Duodenal mucosa (tissue), 2 donors: Measurements from ENCODE around the gene NCOA3.
A peak's percentile ranks its signal among the peaks of the same experiment; 100 is the strongest.
"Not testable (repeated sequence)": the region's sequence is repeated elsewhere in the genome, so short reads cannot be mapped to it uniquely, and the experiment has no call there.

ENCODE experiments used
- H3K27ac ChIP-seq: one replicate; pipeline ENCODE4 v1.7.0; 2013; ENCODE audit warnings: low read depth, low read length
- H3K27me3 ChIP-seq, 2 donors: one replicate each; pipeline ENCODE4 v1.7.0; 2013; ENCODE audit warnings: low read length in 2 of 2, control low read depth in 1 of 2; ENCODE audit not compliant: insufficient read depth in 2 of 2, control insufficient read depth in 1 of 2
- H3K36me3 ChIP-seq, 2 donors: one replicate each; pipeline ENCODE4 v1.7.0; 2013; ENCODE audit warnings: low read length in 2 of 2, control low read depth in 1 of 2; ENCODE audit not compliant: insufficient read depth in 2 of 2, control insufficient read depth in 1 of 2
- H3K4me1 ChIP-seq, 2 donors: one replicate each; pipeline ENCODE4 v1.7.0; 2013; ENCODE audit warnings: low read length in 2 of 2, control low read depth in 1 of 2; ENCODE audit not compliant: insufficient read depth in 2 of 2, control insufficient read depth in 1 of 2
- H3K4me3 ChIP-seq, 2 donors: one replicate each; pipeline ENCODE4 v1.7.0; 2013; ENCODE audit warnings: low read length in 2 of 2, low read depth in 1 of 2
- H3K9ac ChIP-seq, 2 donors: one replicate each; pipeline ENCODE4 v1.7.0; 2013; ENCODE audit warnings: low read length in 2 of 2, low read depth in 1 of 2
- H3K9me3 ChIP-seq, 2 donors: one replicate each; pipeline ENCODE4 v1.7.0; 2013; ENCODE audit warnings: low read length in 2 of 2, control low read depth in 1 of 2; ENCODE audit not compliant: control insufficient read depth in 1 of 2

The NCOA3 gene

DNA sequence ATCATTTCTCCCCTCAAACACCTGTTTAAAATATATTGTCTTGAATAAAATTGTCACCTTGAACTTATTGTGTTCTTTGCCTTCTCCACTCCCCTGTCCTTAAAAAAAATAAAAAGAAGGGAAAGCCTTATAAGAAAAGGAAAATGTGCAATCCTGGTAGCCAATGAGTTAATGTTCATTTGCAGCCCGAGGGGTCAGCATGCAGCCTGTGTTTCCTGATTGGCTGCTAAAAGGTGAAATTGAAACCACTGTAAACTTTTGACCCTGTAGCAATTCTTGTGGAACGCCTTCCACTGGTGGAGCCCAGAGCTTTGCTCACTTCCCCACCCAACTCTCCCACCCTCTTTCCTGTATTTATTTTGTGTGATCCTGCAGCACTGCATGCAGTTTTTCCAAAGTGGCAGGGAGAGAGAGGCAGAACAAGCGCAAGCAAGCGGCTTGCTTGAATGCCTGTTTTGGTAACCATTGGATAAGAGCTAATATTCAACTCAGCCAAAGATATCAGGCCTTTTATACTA lies 74.9 kb downstream of the NCOA3 start:
- H3K9ac ChIP-seq: peak overlapping the region; percentile 4 to 27
- H3K4me3 ChIP-seq: peak overlapping the region; percentile 35 to 38
- no peaks in the 10 kb centered on the region for H3K27me3 ChIP-seq
- H3K36me3 ChIP-seq: no peaks in the 10 kb centered on the region
- no peak overlapping the region for H3K27ac ChIP-seq
- H3K9me3 ChIP-seq: peaks cover under 1 to 2% of the 10 kb centered on the region in 2 donors
- H3K4me1 ChIP-seq: peaks cover 23 to 38% of the 10 kb centered on the region in 2 donors

DNA sequence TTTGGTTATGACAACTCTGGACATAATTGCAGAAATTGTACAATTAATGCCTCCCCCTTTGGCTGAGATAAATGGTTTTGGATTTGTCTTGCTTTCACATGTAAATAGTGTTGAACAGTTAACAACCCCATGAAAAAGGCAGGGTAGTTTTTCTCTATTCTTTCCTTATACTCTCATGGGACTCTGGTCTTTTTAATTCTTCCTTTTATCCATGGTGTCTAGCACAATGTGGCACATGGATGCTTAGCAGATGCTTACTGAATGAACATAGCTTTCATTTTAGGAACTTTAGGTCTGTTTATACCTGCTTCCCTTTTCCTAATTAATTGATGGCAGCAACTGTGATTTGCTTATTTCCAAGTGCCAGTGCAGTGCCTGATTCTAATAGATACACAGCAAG lies 75.6 kb downstream of the NCOA3 start:
- no peaks in the 10 kb centered on the region for H3K36me3 ChIP-seq
- no peak overlapping the region for H3K4me3 ChIP-seq
- H3K27me3 ChIP-seq: no peaks in the 10 kb centered on the region
- H3K27ac ChIP-seq: no peak overlapping the region
- no peaks in the 10 kb centered on the region for H3K9me3 ChIP-seq
- peaks cover 23 to 41% of the 10 kb centered on the region in 2 donors for H3K4me1 ChIP-seq
- H3K9ac ChIP-seq: peak overlapping the region in 1 of 2 donors; percentile 4

DNA sequence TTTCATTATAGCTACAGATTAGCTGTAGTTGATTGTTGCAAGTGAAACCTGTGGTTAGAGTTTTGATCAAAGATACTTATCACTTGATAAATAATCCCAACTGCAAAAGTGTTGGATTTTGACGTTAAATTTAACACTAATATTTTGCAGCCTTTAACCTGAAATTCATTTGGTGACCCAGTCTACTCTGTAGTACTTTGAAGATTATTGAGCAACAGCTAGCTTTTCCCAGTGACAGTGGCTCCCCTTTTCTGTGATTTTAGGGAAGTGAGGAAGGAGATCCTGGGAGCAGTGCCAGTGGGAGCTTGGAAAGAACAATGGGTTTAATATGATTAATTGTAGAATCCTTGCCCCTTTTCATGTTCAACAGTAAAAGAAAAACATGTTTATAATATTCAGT lies 76.9 kb downstream of the NCOA3 start:
- no peaks in the 10 kb centered on the region for H3K27me3 ChIP-seq
- H3K36me3 ChIP-seq: no peaks in the 10 kb centered on the region
- H3K9me3 ChIP-seq: no peaks in the 10 kb centered on the region
- H3K9ac ChIP-seq: no peak overlapping the region
- H3K27ac ChIP-seq: no peak overlapping the region
- peaks cover 23 to 39% of the 10 kb centered on the region in 2 donors for H3K4me1 ChIP-seq
- no peak overlapping the region for H3K4me3 ChIP-seq

DNA sequence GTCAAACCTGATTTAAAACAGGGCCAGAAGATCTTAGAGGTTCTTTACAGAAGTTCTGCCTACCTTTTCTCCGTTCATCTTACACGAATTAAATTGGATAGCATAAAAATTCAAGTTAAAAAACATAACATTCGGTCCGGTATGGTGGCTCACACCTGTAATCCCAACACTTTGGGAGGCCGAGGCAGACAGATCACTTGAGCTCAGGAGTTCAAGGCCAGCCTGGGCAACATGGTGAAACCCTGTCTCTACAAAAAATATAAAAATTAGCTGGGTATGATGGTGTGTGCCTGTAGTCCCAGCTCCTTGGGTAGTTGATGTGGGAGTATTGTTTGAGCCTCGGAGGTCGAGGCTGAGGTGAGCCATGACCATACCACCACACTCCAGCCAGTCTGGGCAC lies 79.0 kb downstream of the NCOA3 start:
- not testable (repeated sequence) for H3K27ac ChIP-seq, H3K9ac ChIP-seq, H3K9me3 ChIP-seq, H3K27me3 ChIP-seq, H3K4me3 ChIP-seq, H3K36me3 ChIP-seq
- H3K4me1 ChIP-seq: peaks cover 18 to 25% of the 10 kb centered on the region in 2 donors

DNA sequence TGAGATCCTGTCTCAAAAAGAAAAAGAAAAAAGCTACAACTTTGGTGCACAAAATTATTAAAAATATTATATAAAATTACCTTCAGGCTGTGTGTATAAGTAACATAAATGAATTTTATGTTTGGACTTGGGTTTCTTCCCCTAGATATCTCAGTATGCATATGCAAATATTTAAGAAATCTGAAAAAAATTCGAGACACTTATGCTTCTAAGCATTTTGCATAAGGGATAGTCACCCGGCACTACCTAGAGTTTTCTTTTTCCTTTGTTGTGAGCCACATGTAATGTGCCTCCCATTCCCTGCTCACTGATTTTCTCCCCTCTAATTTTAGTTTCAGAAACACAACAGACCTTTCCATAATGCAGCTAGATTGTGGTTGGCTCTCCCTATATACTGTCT lies 79.4 kb downstream of the NCOA3 start:
- H3K4me3 ChIP-seq: no peak overlapping the region
- peaks cover 15 to 21% of the 10 kb centered on the region in 2 donors for H3K4me1 ChIP-seq
- H3K9ac ChIP-seq: no peak overlapping the region
- no peaks in the 10 kb centered on the region for H3K27me3 ChIP-seq
- no peaks in the 10 kb centered on the region for H3K36me3 ChIP-seq
- H3K27ac ChIP-seq: no peak overlapping the region
- no peaks in the 10 kb centered on the region for H3K9me3 ChIP-seq

DNA sequence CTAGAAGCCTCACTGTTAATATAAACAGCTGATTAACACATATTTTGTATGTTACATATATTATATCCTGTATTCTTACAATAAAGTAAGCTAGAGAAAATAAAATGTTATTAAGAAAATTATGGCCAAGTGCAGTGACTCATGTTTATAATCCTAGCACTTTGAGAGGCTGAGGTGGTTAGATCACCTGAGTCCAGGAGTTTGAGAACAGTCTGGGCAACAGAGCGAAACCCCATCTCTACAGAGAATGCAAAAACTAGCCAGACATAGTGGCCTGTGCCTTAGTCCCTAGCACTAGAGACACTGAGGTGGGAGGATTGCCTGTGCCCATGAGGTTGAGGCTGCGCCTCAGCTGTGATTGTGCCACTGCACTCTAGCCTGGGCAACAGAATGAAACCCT lies 81.9 kb downstream of the NCOA3 start:
- H3K36me3 ChIP-seq: no peaks in the 10 kb centered on the region

DNA sequence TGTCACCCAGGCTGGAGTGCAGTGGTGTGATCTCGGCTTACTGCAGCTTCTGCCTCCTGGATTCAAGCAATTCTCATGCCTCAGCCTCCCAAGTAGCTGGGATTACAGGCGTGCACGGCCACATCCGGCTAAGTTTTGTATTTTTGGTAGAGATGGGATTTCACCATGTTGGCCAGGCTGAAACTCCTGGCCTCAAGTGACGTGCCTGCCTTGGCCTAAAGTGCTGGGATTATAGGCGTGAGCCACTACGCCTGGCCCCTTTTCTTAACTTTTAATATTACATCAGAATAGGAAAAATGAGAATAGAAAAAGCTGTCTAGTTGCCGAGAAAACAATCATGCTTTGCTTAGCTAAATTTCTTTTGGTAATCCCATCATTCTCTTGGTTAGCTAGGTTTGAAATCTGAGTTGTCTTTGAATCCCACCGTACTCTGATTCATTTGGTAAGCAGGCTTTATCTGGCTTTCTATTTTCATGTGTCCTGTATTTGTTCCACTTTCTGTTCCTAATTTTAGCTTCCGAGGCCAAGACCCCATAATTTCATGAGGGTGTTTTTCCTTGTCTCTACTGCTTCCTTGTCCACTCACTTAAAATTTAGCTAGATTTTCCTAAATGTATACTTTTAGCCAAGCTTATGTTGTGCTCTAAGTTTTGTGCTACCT lies 83.5 kb downstream of the NCOA3 start:
- Histone ChIP-seq H3K27ac (peak overlapping the region; percentile 25), H3K36me3 (no peaks in the 10 kb centered on the region), H3K4me3 (no peak overlapping the region), H3K9me3 (no peaks in the 10 kb centered on the region), H3K9ac (no peak overlapping the region), H3K27me3 (no peaks in the 10 kb centered on the region), H3K4me1 (peaks cover 0 to 6% of the 10 kb centered on the region in 2 donors)

More for the DNA sequence above, 81.9 kb downstream of the NCOA3 start:
- peaks cover 0 to 6% of the 10 kb centered on the region in 2 donors for H3K4me1 ChIP-seq
- no peak overlapping the region for H3K9ac ChIP-seq
- H3K9me3 ChIP-seq: no peaks in the 10 kb centered on the region
- no peak overlapping the region for H3K27ac ChIP-seq
- no peaks in the 10 kb centered on the region for H3K27me3 ChIP-seq
- no peak overlapping the region for H3K4me3 ChIP-seq

DNA sequence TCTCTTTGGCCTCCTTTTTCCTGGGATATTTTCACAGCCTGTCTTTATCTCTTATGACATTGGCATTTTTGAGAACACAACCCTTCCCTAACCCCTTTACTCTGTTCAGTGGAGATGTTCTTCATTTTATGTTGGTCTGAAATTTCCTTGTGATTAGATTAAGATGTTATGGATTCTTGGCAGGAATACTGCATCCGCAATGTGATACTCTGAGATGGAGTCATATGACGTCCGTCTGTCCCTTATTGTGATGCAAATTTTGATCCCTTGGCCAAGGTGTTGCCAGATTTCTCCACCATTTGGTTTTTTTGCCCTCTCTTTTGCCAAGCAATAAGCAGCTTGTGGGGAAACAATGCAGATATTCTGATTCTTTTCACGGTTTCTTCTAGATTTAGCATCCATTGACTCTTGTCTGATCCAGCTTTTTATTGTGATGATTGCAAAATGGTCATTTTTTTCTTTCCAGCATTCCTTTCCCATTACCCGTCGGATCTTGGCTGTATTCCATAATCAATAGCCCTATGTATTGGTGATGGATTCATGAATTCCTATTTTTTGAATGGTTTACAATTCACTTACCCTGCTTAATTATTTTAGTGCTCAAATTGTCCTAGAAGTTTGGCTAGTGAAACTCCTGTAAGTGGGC lies 85.1 kb downstream of the NCOA3 start:
- H3K27ac ChIP-seq: no peak overlapping the region

DNA sequence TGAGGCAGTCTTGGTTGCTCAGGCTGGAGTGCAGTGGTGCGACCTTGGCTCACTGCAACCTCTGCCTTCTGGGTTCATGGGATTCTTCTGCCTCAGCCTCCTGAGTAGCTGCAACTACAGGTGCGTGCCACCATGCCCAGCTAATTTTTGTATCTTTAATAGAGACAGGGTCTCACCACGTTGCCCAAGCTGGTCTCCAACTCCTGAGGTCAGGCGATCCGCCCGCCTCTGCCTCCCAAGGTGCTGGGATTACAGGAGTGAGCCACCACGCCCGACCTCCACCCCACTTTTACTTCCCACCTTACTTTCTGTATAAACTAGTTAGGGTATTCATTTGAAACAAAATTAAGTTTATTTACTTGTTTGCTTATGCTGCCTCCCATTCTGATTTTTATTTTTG lies 86.5 kb downstream of the NCOA3 start:
- Histone ChIP-seq H3K9me3 (no peaks in the 10 kb centered on the region), H3K27me3 (no peaks in the 10 kb centered on the region), H3K9ac (no peak overlapping the region), H3K4me1 (no peaks in the 10 kb centered on the region), H3K27ac (no peak overlapping the region), H3K4me3 (no peak overlapping the region), H3K36me3 (no peaks in the 10 kb centered on the region)

More for the DNA sequence above, 85.1 kb downstream of the NCOA3 start:
- no peaks in the 10 kb centered on the region for H3K27me3 ChIP-seq
- H3K9ac ChIP-seq: no peak overlapping the region
- no peaks in the 10 kb centered on the region for H3K9me3 ChIP-seq
- peaks cover 0 to under 1% of the 10 kb centered on the region in 2 donors for H3K4me1 ChIP-seq
- H3K4me3 ChIP-seq: no peak overlapping the region
- H3K36me3 ChIP-seq: no peaks in the 10 kb centered on the region

DNA sequence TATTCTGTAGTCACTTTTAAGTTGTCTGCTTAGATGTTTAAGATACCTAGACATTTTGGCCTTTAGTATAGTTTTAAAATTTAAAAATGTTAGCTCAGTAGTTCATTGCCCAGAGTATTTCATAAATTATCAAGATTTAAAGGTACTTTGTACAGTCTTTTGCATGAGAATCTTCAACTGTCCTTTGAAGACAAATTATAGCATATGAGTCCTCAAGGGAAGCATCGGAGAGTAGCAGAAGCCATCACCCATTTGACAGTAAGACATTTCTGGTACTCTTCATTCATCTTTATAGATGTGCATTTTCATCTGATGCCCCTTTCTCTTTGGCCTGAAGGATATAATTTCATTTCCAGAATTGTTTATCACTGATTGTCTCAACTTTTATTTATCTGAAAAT lies 89.5 kb downstream of the NCOA3 start:
- Histone ChIP-seq H3K4me3 (no peak overlapping the region), H3K9ac (no peak overlapping the region), H3K27ac (no peak overlapping the region), H3K9me3 (no peaks in the 10 kb centered on the region), H3K4me1 (no peaks in the 10 kb centered on the region), H3K36me3 (no peaks in the 10 kb centered on the region), H3K27me3 (no peaks in the 10 kb centered on the region)
